ENCODE measurements around the gene NRP1. TPM values are rescaled to one million over a fixed set of nuclear protein-coding genes. Genes with fewer than 3 reads are reported as not detected.

Gene NRP1
- total RNA-seq, 1 experiment from 2014 or later = 31.7 TPM

- Histone ChIP-seq H3K36me3 (ENCODE audit: insufficient read depth, low read length, poor library complexity, severe bottlenecking) (no peaks in the 10 kb centered on the region), H3K9me3 (ENCODE audit: low read depth, low read length, poor library complexity, severe bottlenecking) (no peaks in the 10 kb centered on the region), H3K4me1 (ENCODE audit: insufficient read depth, low read length, poor library complexity, severe bottlenecking) (peaks cover 5% of the 10 kb centered on the region), H3K27me3 (replicated peaks; ENCODE audit: insufficient read depth, low read depth, low read length, poor library complexity) (no peaks in the 10 kb centered on the region), H3K4me3 (ENCODE audit: low read depth, low read length, poor library complexity, severe bottlenecking) (no peak overlapping the region), H3K27ac (ENCODE audit: low read depth, low read length, poor library complexity, severe bottlenecking) (no peak overlapping the region)
- no peak for TF ChIP-seq EZH2 (IDR thresholded peaks at IDR 0.05; ENCODE audit: borderline replicate concordance, low read depth, low read length, poor library complexity, severe bottlenecking)
- no peak for TF ChIP-seq CTCF (conservative IDR thresholded peaks at IDR 0.05; ENCODE audit: low read depth, low read length)
- no peak for DNase-seq (ENCODE audit: low spot score)
- POLR2A ChIA-PET (ENCODE audit: low non-redundant PET) = no interaction called here
- intact Hi-C loops (cut with micrococcal nuclease; ENCODE audit: unreplicated experiment) = no loop called here
- CTCF ChIA-PET = no interaction called here
- BruUV-seq (replicated peaks) = no TSS peak
Measured at GRCh38 chr10:33376476-33376875, 42.0 kb upstream of the NRP1 start.

- no peaks in the 10 kb centered on the region for H3K27me3 ChIP-seq (replicated peaks; ENCODE audit: insufficient read depth, low read depth, low read length, poor library complexity)
- DNase-seq (ENCODE audit: low spot score) = no peak
- H3K9me3 ChIP-seq (ENCODE audit: low read depth, low read length, poor library complexity, severe bottlenecking) = no peaks in the 10 kb centered on the region
- no peaks in the 10 kb centered on the region for H3K36me3 ChIP-seq (ENCODE audit: insufficient read depth, low read length, poor library complexity, severe bottlenecking)
- H3K27ac ChIP-seq (ENCODE audit: low read depth, low read length, poor library complexity, severe bottlenecking) = no peak overlapping the region
- POLR2A ChIA-PET (ENCODE audit: low non-redundant PET) = no interaction called here
- H3K4me1 ChIP-seq (ENCODE audit: insufficient read depth, low read length, poor library complexity, severe bottlenecking) = no peaks in the 10 kb centered on the region
- CTCF ChIA-PET = no interaction called here
- H3K4me3 ChIP-seq (ENCODE audit: low read depth, low read length, poor library complexity, severe bottlenecking) = no peak overlapping the region
- intact Hi-C loops (cut with micrococcal nuclease; ENCODE audit: unreplicated experiment) = no loop called here
- no peak for TF ChIP-seq EZH2 (IDR thresholded peaks at IDR 0.05; ENCODE audit: borderline replicate concordance, low read depth, low read length, poor library complexity, severe bottlenecking)
- no peak for TF ChIP-seq CTCF (conservative IDR thresholded peaks at IDR 0.05; ENCODE audit: low read depth, low read length)
- BruUV-seq (replicated peaks) = no TSS peak
Measured at GRCh38 chr10:33373263-33373662, 38.8 kb upstream of the NRP1 start.

- Histone ChIP-seq H3K4me3 (ENCODE audit: low read depth, low read length, poor library complexity, severe bottlenecking) (no peak overlapping the region), H3K27ac (ENCODE audit: low read depth, low read length, poor library complexity, severe bottlenecking) (no peak overlapping the region), H3K4me1 (ENCODE audit: insufficient read depth, low read length, poor library complexity, severe bottlenecking) (no peaks in the 10 kb centered on the region), H3K27me3 (replicated peaks; ENCODE audit: insufficient read depth, low read depth, low read length, poor library complexity) (no peaks in the 10 kb centered on the region), H3K36me3 (ENCODE audit: insufficient read depth, low read length, poor library complexity, severe bottlenecking) (no peaks in the 10 kb centered on the region), H3K9me3 (ENCODE audit: low read depth, low read length, poor library complexity, severe bottlenecking) (peaks cover 2% of the 10 kb centered on the region)
- intact Hi-C loops (cut with micrococcal nuclease; ENCODE audit: unreplicated experiment) = no loop called here
- no peak for TF ChIP-seq CTCF (conservative IDR thresholded peaks at IDR 0.05; ENCODE audit: low read depth, low read length)
- TF ChIP-seq EZH2 (IDR thresholded peaks at IDR 0.05; ENCODE audit: borderline replicate concordance, low read depth, low read length, poor library complexity, severe bottlenecking) = no peak
- CTCF ChIA-PET = no interaction called here
- POLR2A ChIA-PET (ENCODE audit: low non-redundant PET) = no interaction called here
- DNase-seq (ENCODE audit: low spot score) = no peak
- BruUV-seq (replicated peaks) = no TSS peak
Measured at GRCh38 chr10:33371234-33371633, 36.8 kb upstream of the NRP1 start.
